IPS-NIHi7 (cell line): Measurements from ENCODE around the gene TMEM260.
"Not testable (repeated sequence)": the region's sequence is repeated elsewhere in the genome, so short reads cannot be mapped to it uniquely, and the experiment has no call there.

ENCODE experiments used
- DNase-seq: peaks from one replicate; pipeline ENCODE4 v3.0.0; 2012; ENCODE audit warnings: mixed read lengths; ENCODE audit errors: extremely low spot score

TMEM260 gene

DNA sequence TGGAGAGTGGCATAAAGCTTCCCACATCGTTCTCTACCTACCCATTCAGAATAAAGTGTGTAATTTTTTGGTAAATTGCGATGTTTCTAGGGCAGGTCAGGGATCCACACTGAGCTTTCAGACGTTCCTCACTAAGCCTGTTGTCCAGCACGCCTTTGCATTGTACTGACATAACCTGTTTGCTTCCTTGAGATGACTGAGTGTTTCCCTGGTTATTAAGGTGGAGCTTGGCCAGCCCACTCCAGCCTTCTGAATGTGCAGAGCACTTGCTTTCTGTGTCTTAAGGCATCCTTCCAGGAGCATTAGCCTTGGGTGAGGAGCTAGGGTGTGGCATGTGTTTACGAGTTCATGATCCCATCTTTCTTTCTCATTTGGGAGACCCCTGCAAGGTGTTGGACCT is 96.4 kb downstream of the TMEM260 start:
- no peak for DNase-seq

- no peak for DNase-seq
These were observed 99.2 kb downstream of the TMEM260 start for GRCh38 chr14:56678838-56679237.

DNA sequence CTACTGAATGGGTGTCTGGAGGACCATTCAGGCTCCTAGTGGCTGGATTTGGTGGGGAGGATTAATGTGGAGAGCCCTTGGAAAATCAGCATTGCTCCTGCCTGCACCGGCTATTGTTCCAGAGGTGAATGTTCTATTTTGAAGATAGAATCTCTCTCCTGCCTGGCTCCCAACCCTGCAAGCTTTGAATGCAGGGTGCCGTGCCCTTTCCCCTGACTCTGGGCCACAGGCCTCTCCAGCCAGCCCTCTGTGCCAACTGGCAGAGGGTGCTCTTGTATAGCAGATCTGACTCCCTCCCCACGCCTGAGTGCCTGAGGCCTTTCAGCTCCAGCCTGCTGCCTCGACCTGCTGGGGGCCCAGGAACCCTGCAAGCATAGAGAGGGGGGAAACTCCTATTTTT is 106.8 kb downstream of the TMEM260 start:
- DNase-seq = peak; percentile 71

- DNase-seq = no peak
These were observed 107.5 kb downstream of the TMEM260 start for GRCh38 chr14:56687123-56687522.

- DNase-seq = no peak
These were observed 115.0 kb downstream of the TMEM260 start for GRCh38 chr14:56694609-56695008.

- not testable (repeated sequence) for DNase-seq
These were observed 115.6 kb downstream of the TMEM260 start for GRCh38 chr14:56695216-56695615.
